Dermis microvascular lymphatic vessel endothelial cell (primary cell): ENCODE results near the gene PEAR1. TPM values are rescaled to one million over a fixed set of nuclear protein-coding genes. Genes with fewer than 3 reads are reported as not detected.

Source experiments
- DNase-seq, 2 donors: peaks; one replicate each; pipeline versions ENCODE4 v3.0.0 to v3.0.0-alpha.2; 2010; ENCODE audit warnings: low read depth in 2 of 2
- total RNA-seq: library from RNA; depleted of rRNA; stranded (reverse); fragments of >200 nt; gene quantifications from 2 replicates; pipeline ENCODE4 v1.2.1, GENCODE V29; 2014

The PEAR1 gene
- total RNA-seq, 1 donor from 2014 or later = 10.9 TPM

- DNase-seq = peak in 1 of 2 donors; percentile 88
These were observed 6.6 kb downstream of the PEAR1 start for GRCh38 chr1:156899956-156900718.

GRCh38 chr1:156900896-156901589, 7.5 kb downstream of the PEAR1 start:
- no peak for DNase-seq

- DNase-seq = no peak
These were observed 8.0 kb downstream of the PEAR1 start for GRCh38 chr1:156901590-156901900.

GRCh38 chr1:156901966-156902915, 8.7 kb downstream of the PEAR1 start:
- peak in 1 of 2 donors; percentile 69 for DNase-seq

- DNase-seq = no peak
These were observed 10.0 kb downstream of the PEAR1 start for GRCh38 chr1:156903328-156904091.

DNA sequence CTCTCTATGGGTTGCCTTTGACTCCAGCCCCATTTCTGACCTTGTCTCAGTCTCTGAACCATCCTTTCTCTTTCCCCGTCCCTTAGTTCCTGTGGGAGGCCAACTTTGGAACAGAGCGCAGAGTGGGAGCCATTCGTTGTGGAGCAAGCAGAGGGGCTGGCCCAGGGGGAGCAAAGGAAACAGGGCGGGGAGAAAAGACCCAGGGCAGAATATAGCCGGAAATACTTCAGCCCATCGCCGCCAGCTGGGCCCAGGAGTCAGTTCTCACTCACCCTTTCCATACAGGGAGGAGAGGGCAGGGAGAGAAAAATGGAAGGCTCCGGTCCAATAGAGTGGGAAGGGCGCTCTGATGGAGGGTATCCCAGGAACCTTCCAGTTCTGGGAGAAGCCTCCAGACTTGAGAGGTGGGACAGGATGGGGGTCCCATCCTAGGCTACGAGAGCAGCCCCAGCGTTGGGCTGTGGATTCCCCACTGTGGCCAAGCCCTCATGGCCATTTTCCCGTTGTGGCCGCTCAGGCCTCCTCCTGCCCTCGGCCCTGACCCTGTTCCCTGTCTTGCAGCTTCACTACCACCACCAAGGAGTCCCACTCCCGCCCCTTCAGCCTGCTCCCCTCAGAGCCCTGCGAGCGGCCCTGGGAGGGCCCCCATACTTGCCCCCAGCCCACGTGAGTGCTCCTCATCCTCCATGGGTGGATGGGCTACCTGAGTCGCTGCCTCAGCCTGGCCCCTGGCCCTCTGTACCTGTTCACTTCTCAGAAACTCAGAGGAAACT, 10.9 kb downstream of the PEAR1 start:
- DNase-seq = peak in 1 of 2 donors; percentile 54

- DNase-seq = no peak
These were observed 11.7 kb downstream of the PEAR1 start for GRCh38 chr1:156905176-156905575.

DNA sequence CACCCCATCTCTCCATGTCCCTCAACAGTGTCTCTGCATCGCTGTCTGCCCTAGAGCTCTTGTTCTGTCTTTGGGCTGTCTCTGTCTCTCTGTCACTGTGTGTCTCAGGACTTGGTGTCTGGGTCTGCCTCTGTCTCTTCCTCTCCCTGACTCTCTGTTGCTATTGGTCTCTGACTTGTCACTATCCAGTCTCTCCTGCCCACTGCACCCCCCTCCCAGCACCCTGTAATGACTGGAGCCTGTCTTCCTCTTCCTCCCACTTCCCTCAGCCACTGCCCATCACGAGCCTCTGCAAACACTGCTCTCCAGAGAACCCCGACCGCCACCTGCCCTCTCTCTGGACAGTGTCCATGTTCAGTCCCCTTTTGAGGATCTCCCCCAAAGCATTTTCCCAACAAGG, 12.1 kb downstream of the PEAR1 start:
- no peak for DNase-seq

DNA sequence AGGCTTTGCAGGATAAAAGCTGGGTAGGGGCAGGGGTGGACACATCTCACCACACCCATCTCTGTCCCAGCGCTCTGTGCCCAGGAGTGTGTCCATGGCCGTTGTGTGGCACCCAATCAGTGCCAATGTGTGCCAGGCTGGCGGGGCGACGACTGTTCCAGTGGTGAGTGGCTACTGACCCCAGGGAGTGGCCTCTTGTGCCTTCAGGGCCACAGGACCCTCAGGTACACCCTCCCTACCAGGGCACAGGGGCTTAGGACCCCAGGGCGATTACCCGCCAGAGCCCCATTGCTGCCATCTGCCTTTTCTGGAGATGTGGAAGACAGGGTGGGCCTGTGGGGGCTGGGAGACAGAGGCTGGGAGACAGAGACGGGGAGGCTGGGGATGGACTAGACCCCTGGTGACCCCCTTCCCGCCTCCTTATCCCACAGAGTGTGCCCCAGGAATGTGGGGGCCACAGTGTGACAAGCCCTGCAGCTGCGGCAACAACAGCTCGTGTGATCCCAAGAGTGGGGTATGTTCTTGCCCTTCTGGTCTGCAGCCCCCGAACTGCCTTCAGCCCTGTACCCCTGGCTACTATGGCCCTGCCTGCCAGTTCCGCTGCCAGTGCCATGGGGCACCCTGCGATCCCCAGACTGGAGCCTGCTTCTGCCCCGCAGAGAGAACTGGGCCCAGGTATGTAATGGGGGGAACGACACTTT, 12.8 kb downstream of the PEAR1 start:
- no peak for DNase-seq

DNA sequence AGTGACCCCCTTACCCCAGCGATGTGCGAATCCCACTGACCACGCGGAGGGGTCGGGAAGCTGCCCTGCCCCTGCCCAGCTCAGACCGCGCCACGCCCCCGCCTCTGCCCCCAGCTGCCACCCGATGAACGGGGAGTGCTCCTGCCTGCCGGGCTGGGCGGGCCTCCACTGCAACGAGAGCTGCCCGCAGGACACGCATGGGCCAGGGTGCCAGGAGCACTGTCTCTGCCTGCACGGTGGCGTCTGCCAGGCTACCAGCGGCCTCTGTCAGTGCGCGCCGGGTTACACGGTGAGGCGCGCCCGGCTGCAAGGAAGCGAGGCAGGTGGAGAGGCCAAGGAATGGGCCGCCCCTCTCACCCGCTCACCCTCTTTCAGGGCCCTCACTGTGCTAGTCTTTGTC, 15.0 kb downstream of the PEAR1 start:
- no peak for DNase-seq

GRCh38 chr1:156908955-156909354, 15.4 kb downstream of the PEAR1 start:
- DNase-seq = no peak

DNA sequence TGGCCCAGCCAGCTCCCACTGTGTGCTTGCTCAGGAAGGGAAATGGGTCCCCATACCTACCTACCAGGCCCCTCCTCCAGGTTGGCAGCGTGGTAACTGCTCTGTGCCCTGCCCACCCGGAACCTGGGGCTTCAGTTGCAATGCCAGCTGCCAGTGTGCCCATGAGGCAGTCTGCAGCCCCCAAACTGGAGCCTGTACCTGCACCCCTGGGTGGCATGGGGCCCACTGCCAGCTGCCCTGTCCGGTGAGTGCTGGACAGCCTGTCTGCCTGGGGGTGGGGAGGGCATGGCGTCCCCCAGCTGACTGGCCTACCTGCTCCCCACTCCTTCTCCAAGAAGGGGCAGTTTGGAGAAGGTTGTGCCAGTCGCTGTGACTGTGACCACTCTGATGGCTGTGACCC, 16.2 kb downstream of the PEAR1 start:
- DNase-seq = no peak

DNA sequence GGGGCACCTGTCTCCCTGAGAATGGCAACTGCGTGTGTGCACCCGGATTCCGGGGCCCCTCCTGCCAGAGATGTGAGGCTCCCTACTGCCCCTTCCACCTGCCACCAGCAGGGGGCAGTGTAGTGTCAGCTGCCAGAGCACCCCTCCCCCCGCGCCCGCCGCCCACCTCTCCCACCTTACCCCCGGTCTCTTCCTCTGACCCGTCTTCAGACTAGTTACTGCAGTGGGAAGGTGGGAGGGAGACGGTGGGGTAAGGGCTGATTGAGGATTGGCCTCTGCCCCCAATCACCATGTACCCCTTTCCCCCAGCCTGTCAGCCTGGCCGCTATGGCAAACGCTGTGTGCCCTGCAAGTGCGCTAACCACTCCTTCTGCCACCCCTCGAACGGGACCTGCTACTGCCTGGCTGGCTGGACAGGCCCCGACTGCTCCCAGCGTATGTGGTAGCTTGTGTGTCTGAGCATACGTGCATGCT, 16.8 kb downstream of the PEAR1 start:
- peak in 1 of 2 donors; percentile 52 for DNase-seq

DNA sequence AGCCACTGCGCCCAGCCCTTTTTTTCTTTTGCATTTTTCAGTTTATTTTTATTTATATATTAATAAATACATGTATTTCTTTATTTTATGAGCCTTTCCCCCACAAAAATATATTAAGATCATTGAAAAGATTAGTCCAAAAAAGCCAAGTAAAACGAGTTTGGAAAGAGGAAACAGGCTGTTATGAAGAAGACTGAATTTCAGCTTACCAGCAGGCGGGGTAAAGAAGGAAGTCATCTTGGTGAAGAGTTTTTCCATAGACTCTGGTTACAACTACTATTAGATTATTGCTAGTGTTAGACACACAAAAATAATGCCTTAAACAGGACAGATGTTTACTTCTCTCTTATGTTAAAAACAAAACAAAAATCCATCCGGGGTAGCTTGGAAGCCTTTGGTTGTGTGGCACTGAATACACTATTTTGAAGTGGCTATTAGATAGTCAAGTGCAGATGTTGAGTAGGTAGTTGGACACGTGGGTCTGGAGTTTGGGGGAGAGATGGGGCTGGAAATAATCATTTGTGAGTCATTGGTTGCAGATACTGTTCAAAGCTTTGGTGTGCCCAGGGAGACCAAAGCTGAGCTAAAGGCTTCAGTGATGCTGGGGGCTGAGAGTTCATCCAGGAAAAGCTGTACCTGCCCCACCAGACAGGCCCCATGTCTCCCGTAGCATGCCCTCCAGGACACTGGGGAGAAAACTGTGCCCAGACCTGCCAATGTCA, 18.2 kb downstream of the PEAR1 start:
- DNase-seq = no peak

DNA sequence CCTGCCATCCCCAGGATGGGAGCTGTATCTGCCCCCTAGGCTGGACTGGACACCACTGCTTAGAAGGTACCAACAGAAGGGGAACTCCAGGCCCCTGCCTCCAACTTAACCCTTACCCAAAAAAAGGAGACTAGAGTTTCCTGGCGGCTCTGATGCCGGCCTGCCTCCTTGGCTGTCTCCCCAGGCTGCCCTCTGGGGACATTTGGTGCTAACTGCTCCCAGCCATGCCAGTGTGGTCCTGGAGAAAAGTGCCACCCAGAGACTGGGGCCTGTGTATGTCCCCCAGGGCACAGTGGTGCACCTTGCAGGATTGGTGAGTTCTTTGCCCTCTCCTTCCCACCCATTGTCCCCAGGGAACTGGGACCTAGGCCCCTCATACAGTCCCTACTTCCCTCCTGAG, 18.8 kb downstream of the PEAR1 start:
- DNase-seq = no peak

- DNase-seq = no peak
These were observed 19.6 kb downstream of the PEAR1 start for GRCh38 chr1:156912861-156913808.

- no peak for DNase-seq
These were observed 20.4 kb downstream of the PEAR1 start for GRCh38 chr1:156913809-156914387.

- DNase-seq = no peak
These were observed 20.9 kb downstream of the PEAR1 start for GRCh38 chr1:156914440-156914856.
